HCT116 (cell line): ENCODE data around the gene ZNRF3. TPM values are rescaled to one million over a fixed set of nuclear protein-coding genes. Genes with fewer than 3 reads are reported as not detected.

Experiments used
- ATAC-seq: fragments of 200-7000 bp; cut with Tn5 transposase; 2 replicates; pipeline ENCODE4 v1.9.1; 2020; ENCODE audit warnings: mild to moderate bottlenecking, moderate library complexity
- BruUV-seq: library from RNA; stranded (reverse); fragments of 400-500 nt; replicated peaks from 2 replicates; lab custom pipeline; 2021; lab: Mats Ljungman, UMichigan
- CTCF ChIA-PET: fragments of 300-600 bp; sonication (Branson Sonifier 250); formaldehyde crosslinking; loops from one replicate; lab custom pipeline; 2021; ENCODE audit warnings: antibody characterized with exemption; lab: Charles Lee
- POLR2A ChIA-PET: fragments of 300-600, 350-600 bp; sonication (Branson Sonifier 250); formaldehyde crosslinking; loops from one replicate; lab custom pipeline; 2021; ENCODE audit warnings: antibody characterized with exemption; lab: Charles Lee
- RAD21 ChIA-PET, 2 experiments: fragments of 300-600 bp; sonication (Branson Sonifier 250); formaldehyde crosslinking; loops; one replicate each; lab custom pipeline; 2023; ENCODE audit warnings: low total read pairs in 2 of 2; ENCODE audit not compliant: uncharacterized antibody in 2 of 2, unreplicated experiment in 2 of 2, low non-redundant PET in 1 of 2; lab: Charles Lee
- DNase-seq: peaks from one replicate; pipeline ENCODE4 v3.0.0-alpha.2; 2010; ENCODE audit warnings: low read depth, low spot score
- H2AFZ ChIP-seq: fragments of 200-600 bp; shearing (Covaris generic), sonication (generic); 2 replicates; pipeline ENCODE4 v1.6.1; 2017; ENCODE audit warnings: low read depth, mixed run types, mixed read lengths, antibody characterized with exemption, low read length; ENCODE audit not compliant: poor library complexity, severe bottlenecking
- H3K27ac ChIP-seq: 2 replicates; pipeline ENCODE4 v1.5.1; 2012; ENCODE audit warnings: low read depth, low read length
- H3K27me3 ChIP-seq: fragments of 200-600 bp; sonication (generic); 2 replicates; pipeline ENCODE4 v1.6.1; 2016; ENCODE audit warnings: mixed run types, low read length, mixed read lengths; ENCODE audit not compliant: insufficient read depth
- H3K36me3 ChIP-seq, 2 experiments: fragments of 200-500 bp in 1 of 2; fragments of 200-600 bp in 1 of 2; sonication (Bioruptor generic) in 1 of 2; sonication (generic) in 1 of 2; 2 replicates each; pipeline versions ENCODE4 v1.5.1 to v1.6.1; 2014 to 2016; ENCODE audit warnings: low read length in 2 of 2, inconsistent platforms in 1 of 2, mixed read lengths in 1 of 2, mixed run types in 1 of 2; ENCODE audit not compliant: insufficient read depth in 2 of 2, control insufficient read depth in 1 of 2
- H3K4me1 ChIP-seq, 2 experiments: fragments of 200-600 bp in 1 of 2; sonication (generic) in 1 of 2; 2 replicates each; pipeline versions ENCODE4 v1.5.1 to v1.6.1; 2012 to 2017; ENCODE audit warnings: low read length in 2 of 2, inconsistent platforms in 1 of 2, mild to moderate bottlenecking in 1 of 2, mixed read lengths in 1 of 2, mixed run types in 1 of 2, moderate library complexity in 1 of 2; ENCODE audit not compliant: insufficient read depth in 2 of 2, control insufficient read depth in 1 of 2
- H3K4me2 ChIP-seq: fragments of 200-600 bp; sonication (generic); 2 replicates; pipeline ENCODE4 v1.6.1; 2017; ENCODE audit warnings: mixed run types, low read length, mixed read lengths
- H3K4me3 ChIP-seq, 2 experiments: fragments of 200-600 bp in 1 of 2; sonication (generic) in 1 of 2; replicated peaks in 1 of 2; 2 replicates each; pipeline ENCODE4 v1.5.1; 2011 to 2016; ENCODE audit warnings: low read length in 2 of 2, control low read depth in 1 of 2, low read depth in 1 of 2, mild to moderate bottlenecking in 1 of 2, mixed read lengths in 1 of 2, mixed run types in 1 of 2
- H3K79me2 ChIP-seq: fragments of 200-600 bp; sonication (generic); 2 replicates; pipeline ENCODE4 v1.6.1; 2017; ENCODE audit warnings: mild to moderate bottlenecking, mixed run types, low read length, moderate library complexity, mixed read lengths; ENCODE audit not compliant: insufficient read depth
- H3K9ac ChIP-seq: fragments of 200-600 bp; sonication (generic); 2 replicates; pipeline ENCODE4 v1.6.1; 2016; ENCODE audit warnings: low read length, mixed read lengths
- H3K9me2 ChIP-seq: fragments of 200-600 bp; sonication (generic), shearing (Covaris generic); 2 replicates; pipeline ENCODE4 v1.6.1; 2017; ENCODE audit warnings: mixed run types, mild to moderate bottlenecking, moderate library complexity; ENCODE audit not compliant: insufficient read depth
- H3K9me3 ChIP-seq, 2 experiments: fragments of 200-500 bp in 1 of 2; fragments of 200-600 bp in 1 of 2; sonication (Bioruptor generic) in 1 of 2; sonication (generic) in 1 of 2; 2 replicates each; pipeline ENCODE4 v1.6.1; 2014 to 2017; ENCODE audit warnings: low read length in 2 of 2, mixed read lengths in 2 of 2, inconsistent platforms in 1 of 2, low read depth in 1 of 2, mild to moderate bottlenecking in 1 of 2, mixed run types in 1 of 2, moderate library complexity in 1 of 2; ENCODE audit not compliant: control insufficient read depth in 1 of 2, insufficient read depth in 1 of 2
- H4K20me1 ChIP-seq: fragments of 200-600 bp; sonication (generic), shearing (Covaris generic); 2 replicates; pipeline ENCODE4 v1.6.1; 2017; ENCODE audit warnings: mixed run types, mild to moderate bottlenecking, moderate library complexity; ENCODE audit not compliant: insufficient read depth
- CEBPB ChIP-seq: IDR thresholded peaks from 2 replicates; pipeline ENCODE4 v1.6.1; 2012; ENCODE audit warnings: low read depth
- EGR1 ChIP-seq: IDR thresholded peaks from 2 replicates; pipeline ENCODE4 v1.6.1; 2012; ENCODE audit warnings: low read depth
- ELF1 ChIP-seq: IDR thresholded peaks from 2 replicates; pipeline ENCODE4 v1.6.1; 2012; ENCODE audit warnings: low read depth, borderline replicate concordance
- EZH2 ChIP-seq: fragments of 200-600 bp; sonication (generic); IDR thresholded peaks from 2 replicates; pipeline ENCODE4 v1.6.1; 2017; ENCODE audit warnings: antibody characterized with exemption, mixed run types
- EZH2phosphoT487 ChIP-seq: fragments of 200-600 bp; IDR thresholded peaks from 2 replicates; pipeline ENCODE4 v1.6.1; 2018; ENCODE audit warnings: antibody characterized with exemption, borderline replicate concordance
- FOSL1 ChIP-seq: IDR thresholded peaks from 2 replicates; pipeline ENCODE4 v1.6.1; 2012; ENCODE audit warnings: low read depth
- JUND ChIP-seq: IDR thresholded peaks from 2 replicates; pipeline ENCODE4 v1.6.1; 2012
- POLR2A ChIP-seq: IDR thresholded peaks from 2 replicates; pipeline ENCODE4 v1.7.0; 2011; ENCODE audit warnings: borderline replicate concordance; ENCODE audit not compliant: insufficient read depth, insufficient read length; ENCODE audit errors: extremely low read depth
- RAD21 ChIP-seq: IDR thresholded peaks from 2 replicates; pipeline ENCODE4 v1.6.1; 2012; ENCODE audit warnings: low read depth, mild to moderate bottlenecking
- SIN3A ChIP-seq: IDR thresholded peaks from 2 replicates; pipeline ENCODE4 v1.6.1; 2012; ENCODE audit warnings: low read depth
- SP1 ChIP-seq: IDR thresholded peaks from 2 replicates; pipeline ENCODE4 v1.6.1; 2012; ENCODE audit warnings: low read depth
- YY1 ChIP-seq: IDR thresholded peaks from 2 replicates; pipeline ENCODE4 v1.6.1; 2011; ENCODE audit warnings: low read length, low read depth, moderate library complexity, mild to moderate bottlenecking; ENCODE audit not compliant: insufficient replicate concordance; ENCODE audit errors: extremely low read depth
- ZFX ChIP-seq: fragments of 450-650 bp; IDR thresholded peaks from 2 replicates; pipeline ENCODE4 v1.6.1; 2017
- ZNF274 ChIP-seq: fragments of 200-500 bp; sonication (Bioruptor generic); IDR thresholded peaks from 2 replicates; pipeline ENCODE4 v1.6.1; 2014; ENCODE audit warnings: mild to moderate bottlenecking, low read depth, low read length, inconsistent platforms
- intact Hi-C: fragments of 100-400 bp; cut with micrococcal nuclease; formaldehyde crosslinking; loops from 2 replicates; pipeline ENCODE4 v1.10.0; 2022
- total RNA-seq: library from RNA; stranded (reverse); gene quantifications from one replicate; pipeline ENCODE4 v1.2.1, GENCODE V29; 2021; ENCODE audit not compliant: unreplicated experiment
- TF ChIP-seq, protein P1 (sequence below): IDR thresholded peaks from 2 replicates; pipeline ENCODE4 v1.6.1; 2012
- TF ChIP-seq, protein P2 (sequence below), 3 experiments: fragments of 200-600 bp in 1 of 3; sonication (generic) in 1 of 3; IDR thresholded peaks in 2 of 3; conservative IDR thresholded peaks in 1 of 3; 2 replicates each; pipeline ENCODE4 v1.5.1; 2012 to 2017; ENCODE audit warnings: low read depth in 2 of 3, low read length in 2 of 3, antibody characterized with exemption in 1 of 3, borderline replicate concordance in 1 of 3, control low read depth in 1 of 3, mild to moderate bottlenecking in 1 of 3, mixed read lengths in 1 of 3, mixed run types in 1 of 3, moderate library complexity in 1 of 3; ENCODE audit not compliant: insufficient read depth in 1 of 3
- TF ChIP-seq, protein P3 (sequence below): IDR thresholded peaks from 2 replicates; pipeline ENCODE4 v1.6.1; 2012; ENCODE audit warnings: low read depth
- TF ChIP-seq, protein P4 (sequence below): IDR thresholded peaks from 2 replicates; pipeline ENCODE4 v1.6.1; 2011; ENCODE audit warnings: mild to moderate bottlenecking, low read length, moderate library complexity; ENCODE audit not compliant: insufficient replicate concordance; ENCODE audit errors: extremely low read depth
- TF ChIP-seq, protein P5 (sequence below): IDR thresholded peaks from 2 replicates; pipeline ENCODE4 v1.6.1; 2012

ZNRF3 gene
- total RNA-seq, 1 experiment from 2014 or later = 12.2 TPM

DNA sequence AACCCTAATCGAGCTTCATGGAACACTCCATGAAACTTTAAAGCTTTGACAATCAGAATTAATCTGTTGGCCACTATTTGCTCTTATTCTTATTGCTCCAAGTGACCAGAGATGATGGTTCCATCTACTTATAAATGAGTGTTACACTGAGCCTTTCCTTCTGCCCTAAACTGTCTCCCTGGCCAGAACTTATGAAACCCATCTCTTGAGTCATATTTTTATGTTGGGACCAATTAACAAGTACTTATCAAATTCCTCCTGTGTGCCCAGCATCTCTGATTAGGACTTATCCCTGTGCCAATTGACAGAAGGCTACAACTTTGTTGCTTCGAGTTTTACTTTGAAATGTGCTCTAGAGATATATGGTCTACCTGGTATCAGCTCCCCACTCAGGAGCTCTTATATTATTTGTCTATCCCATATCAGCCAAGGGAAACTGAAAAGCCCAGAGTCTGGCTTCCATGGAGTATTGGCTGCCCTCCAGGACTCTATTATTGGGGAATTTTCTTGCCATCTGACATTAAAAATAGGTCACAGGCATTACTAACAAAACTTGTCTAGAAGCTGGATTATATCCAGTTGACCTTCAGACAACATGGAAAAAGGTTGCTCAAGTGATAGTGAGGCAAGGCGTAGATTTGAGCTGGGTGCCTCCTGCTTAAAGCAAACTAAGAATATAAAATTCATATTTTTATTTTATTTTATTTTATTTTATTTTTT is 198.3 kb downstream of the ZNRF3 start:
- RAD21 ChIA-PET = no interaction called here
- no peak overlapping the region for H2AFZ ChIP-seq
- CTCF ChIA-PET = no interaction called here

More for the DNA sequence above, 198.3 kb downstream of the ZNRF3 start:
- no peak for TF ChIP-seq JUND
- no peak for TF ChIP-seq EZH2phosphoT487
- TF ChIP-seq EZH2 = no peak
- TF ChIP-seq POLR2A = no peak
- TF ChIP-seq, protein P1, sequence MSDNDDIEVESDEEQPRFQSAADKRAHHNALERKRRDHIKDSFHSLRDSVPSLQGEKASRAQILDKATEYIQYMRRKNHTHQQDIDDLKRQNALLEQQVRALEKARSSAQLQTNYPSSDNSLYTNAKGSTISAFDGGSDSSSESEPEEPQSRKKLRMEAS = no peak
- no peak for TF ChIP-seq FOSL1
- TF ChIP-seq, protein P2, sequence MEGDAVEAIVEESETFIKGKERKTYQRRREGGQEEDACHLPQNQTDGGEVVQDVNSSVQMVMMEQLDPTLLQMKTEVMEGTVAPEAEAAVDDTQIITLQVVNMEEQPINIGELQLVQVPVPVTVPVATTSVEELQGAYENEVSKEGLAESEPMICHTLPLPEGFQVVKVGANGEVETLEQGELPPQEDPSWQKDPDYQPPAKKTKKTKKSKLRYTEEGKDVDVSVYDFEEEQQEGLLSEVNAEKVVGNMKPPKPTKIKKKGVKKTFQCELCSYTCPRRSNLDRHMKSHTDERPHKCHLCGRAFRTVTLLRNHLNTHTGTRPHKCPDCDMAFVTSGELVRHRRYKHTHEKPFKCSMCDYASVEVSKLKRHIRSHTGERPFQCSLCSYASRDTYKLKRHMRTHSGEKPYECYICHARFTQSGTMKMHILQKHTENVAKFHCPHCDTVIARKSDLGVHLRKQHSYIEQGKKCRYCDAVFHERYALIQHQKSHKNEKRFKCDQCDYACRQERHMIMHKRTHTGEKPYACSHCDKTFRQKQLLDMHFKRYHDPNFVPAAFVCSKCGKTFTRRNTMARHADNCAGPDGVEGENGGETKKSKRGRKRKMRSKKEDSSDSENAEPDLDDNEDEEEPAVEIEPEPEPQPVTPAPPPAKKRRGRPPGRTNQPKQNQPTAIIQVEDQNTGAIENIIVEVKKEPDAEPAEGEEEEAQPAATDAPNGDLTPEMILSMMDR (IDR thresholded peaks at IDR 0.05 in 2 of 3, conservative IDR thresholded peaks at IDR 0.05 in 1 of 3; ENCODE audit: borderline replicate concordance in 1 of 3, insufficient read depth in 1 of 3, low read depth in 2 of 3, low read length in 2 of 3) = no peak
- TF ChIP-seq, protein P3, sequence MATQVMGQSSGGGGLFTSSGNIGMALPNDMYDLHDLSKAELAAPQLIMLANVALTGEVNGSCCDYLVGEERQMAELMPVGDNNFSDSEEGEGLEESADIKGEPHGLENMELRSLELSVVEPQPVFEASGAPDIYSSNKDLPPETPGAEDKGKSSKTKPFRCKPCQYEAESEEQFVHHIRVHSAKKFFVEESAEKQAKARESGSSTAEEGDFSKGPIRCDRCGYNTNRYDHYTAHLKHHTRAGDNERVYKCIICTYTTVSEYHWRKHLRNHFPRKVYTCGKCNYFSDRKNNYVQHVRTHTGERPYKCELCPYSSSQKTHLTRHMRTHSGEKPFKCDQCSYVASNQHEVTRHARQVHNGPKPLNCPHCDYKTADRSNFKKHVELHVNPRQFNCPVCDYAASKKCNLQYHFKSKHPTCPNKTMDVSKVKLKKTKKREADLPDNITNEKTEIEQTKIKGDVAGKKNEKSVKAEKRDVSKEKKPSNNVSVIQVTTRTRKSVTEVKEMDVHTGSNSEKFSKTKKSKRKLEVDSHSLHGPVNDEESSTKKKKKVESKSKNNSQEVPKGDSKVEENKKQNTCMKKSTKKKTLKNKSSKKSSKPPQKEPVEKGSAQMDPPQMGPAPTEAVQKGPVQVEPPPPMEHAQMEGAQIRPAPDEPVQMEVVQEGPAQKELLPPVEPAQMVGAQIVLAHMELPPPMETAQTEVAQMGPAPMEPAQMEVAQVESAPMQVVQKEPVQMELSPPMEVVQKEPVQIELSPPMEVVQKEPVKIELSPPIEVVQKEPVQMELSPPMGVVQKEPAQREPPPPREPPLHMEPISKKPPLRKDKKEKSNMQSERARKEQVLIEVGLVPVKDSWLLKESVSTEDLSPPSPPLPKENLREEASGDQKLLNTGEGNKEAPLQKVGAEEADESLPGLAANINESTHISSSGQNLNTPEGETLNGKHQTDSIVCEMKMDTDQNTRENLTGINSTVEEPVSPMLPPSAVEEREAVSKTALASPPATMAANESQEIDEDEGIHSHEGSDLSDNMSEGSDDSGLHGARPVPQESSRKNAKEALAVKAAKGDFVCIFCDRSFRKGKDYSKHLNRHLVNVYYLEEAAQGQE = no peak
- TF ChIP-seq, protein P4, sequence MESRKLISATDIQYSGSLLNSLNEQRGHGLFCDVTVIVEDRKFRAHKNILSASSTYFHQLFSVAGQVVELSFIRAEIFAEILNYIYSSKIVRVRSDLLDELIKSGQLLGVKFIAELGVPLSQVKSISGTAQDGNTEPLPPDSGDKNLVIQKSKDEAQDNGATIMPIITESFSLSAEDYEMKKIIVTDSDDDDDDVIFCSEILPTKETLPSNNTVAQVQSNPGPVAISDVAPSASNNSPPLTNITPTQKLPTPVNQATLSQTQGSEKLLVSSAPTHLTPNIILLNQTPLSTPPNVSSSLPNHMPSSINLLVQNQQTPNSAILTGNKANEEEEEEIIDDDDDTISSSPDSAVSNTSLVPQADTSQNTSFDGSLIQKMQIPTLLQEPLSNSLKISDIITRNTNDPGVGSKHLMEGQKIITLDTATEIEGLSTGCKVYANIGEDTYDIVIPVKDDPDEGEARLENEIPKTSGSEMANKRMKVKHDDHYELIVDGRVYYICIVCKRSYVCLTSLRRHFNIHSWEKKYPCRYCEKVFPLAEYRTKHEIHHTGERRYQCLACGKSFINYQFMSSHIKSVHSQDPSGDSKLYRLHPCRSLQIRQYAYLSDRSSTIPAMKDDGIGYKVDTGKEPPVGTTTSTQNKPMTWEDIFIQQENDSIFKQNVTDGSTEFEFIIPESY = no peak
- TF ChIP-seq SP1 = no peak
- TF ChIP-seq ELF1 = no peak
- TF ChIP-seq RAD21 = no peak
- TF ChIP-seq SIN3A = no peak
- TF ChIP-seq ZFX = no peak
- TF ChIP-seq EGR1 = no peak
- TF ChIP-seq YY1 = no peak
- no peak for TF ChIP-seq CEBPB
- TF ChIP-seq, protein P5, sequence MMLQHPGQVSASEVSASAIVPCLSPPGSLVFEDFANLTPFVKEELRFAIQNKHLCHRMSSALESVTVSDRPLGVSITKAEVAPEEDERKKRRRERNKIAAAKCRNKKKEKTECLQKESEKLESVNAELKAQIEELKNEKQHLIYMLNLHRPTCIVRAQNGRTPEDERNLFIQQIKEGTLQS = no peak
- TF ChIP-seq ZNF274 = no peak
- DNase-seq = no peak
- H3K4me1 ChIP-seq = peaks cover 4 to 11% of the 10 kb centered on the region in 2 experiments; a peak in 3 of 4 replicates
- no peak overlapping the region for H3K4me3 ChIP-seq
- no peak overlapping the region for H3K27ac ChIP-seq
- H3K9me2 ChIP-seq = no peaks in the 10 kb centered on the region
- no peaks in the 10 kb centered on the region for H3K36me3 ChIP-seq
- no peak overlapping the region for H3K9ac ChIP-seq
- H3K27me3 ChIP-seq = no peaks in the 10 kb centered on the region
- no peaks in the 10 kb centered on the region for H3K9me3 ChIP-seq
- POLR2A ChIA-PET = no interaction called here
- no peak for ATAC-seq
- intact Hi-C loops = no loop called here
- no peaks in the 10 kb centered on the region for H4K20me1 ChIP-seq
- no TSS peak for BruUV-seq
- no peak overlapping the region for H3K4me2 ChIP-seq
- no peaks in the 10 kb centered on the region for H3K79me2 ChIP-seq
